ENCODE measurements around the gene TXNDC16. TPM values are rescaled to one million over a fixed set of nuclear protein-coding genes. Genes with fewer than 3 reads are reported as not detected.

Gene TXNDC16
- total and polyA plus RNA-seq, 9 of the 15 experiments (the other 6 are each of a cell fraction or from before 2014, with no cell fraction given): 1.8 to 6.2 (median 4.9) TPM

GRCh38 chr14:52412426-52412825, 139.9 kb downstream of the TXNDC16 start:
- H3K4me3 ChIP-seq: no peak overlapping the region

GRCh38 chr14:52405314-52405713, 147.0 kb downstream of the TXNDC16 start:
- intact Hi-C loops (cut with micrococcal nuclease): no loop called here
- H3K4me1 ChIP-seq (replicated peaks in 1 of 2; ENCODE audit: control insufficient read depth in 2 of 2, insufficient read depth in 2 of 2, low read length in 2 of 2): no peaks in the 10 kb centered on the region
- ATAC-seq (no peak), FAIRE-seq (no peak), DNase-seq (ENCODE audit: extremely low read depth in 1 of 4, low spot score in 3 of 4) (no peak)
- TF ChIP-seq HNRNPL (IDR thresholded peaks at IDR 0.05; ENCODE audit: low read depth, low read length): no peak
- no peak overlapping the region for H3K9ac ChIP-seq (ENCODE audit: insufficient read depth in 1 of 2, low read depth in 2 of 2, low read length in 2 of 2)
- no TSS peak for BruUV-seq (replicated peaks)
- ChIA-PET POLR2A (interaction anchor here (1.1 kb wide), 1 partner anchor 13 kb away, joined by 5 read pairs; no protein-coding TSS in a partner anchor), CTCF (ENCODE audit: low intra/inter-chr PET ratio) (no interaction called here)
- H4K20me1 ChIP-seq (replicated peaks; ENCODE audit: control insufficient read depth, insufficient read depth, low read length): no peaks in the 10 kb centered on the region
- H3K79me2 ChIP-seq (ENCODE audit: control insufficient read depth, insufficient read depth, low read length): no peaks in the 10 kb centered on the region
- H3K4me2 ChIP-seq (ENCODE audit: insufficient read depth, low read length): no peak overlapping the region
- WGBS (ENCODE audit: insufficient coverage, low coverage, missing lambda C conversion rate): 0% methylated on average over 1 of the region's 1 CpG
- no peaks in the 10 kb centered on the region for H3K9me1 ChIP-seq (ENCODE audit: control insufficient read depth, insufficient read depth, low read length)
- H3K27me3 ChIP-seq (ENCODE audit: control insufficient read depth in 2 of 2, insufficient read depth in 2 of 2, low read length in 2 of 2): no peaks in the 10 kb centered on the region; a peak in 1 of 5 replicates
- no peaks in the 10 kb centered on the region for H3K36me3 ChIP-seq (ENCODE audit: control insufficient read depth, insufficient read depth, low read length)
- H3K27ac ChIP-seq (ENCODE audit: extremely low read depth, low read depth, low read length): no peak overlapping the region
- no peaks in the 10 kb centered on the region; the same call in 1 of the 2 replicates for H3K9me3 ChIP-seq (replicated peaks; ENCODE audit: control insufficient read depth, insufficient read depth, low read depth, low read length)
- no peak overlapping the region for H3K4me3 ChIP-seq
- in situ Hi-C loops (cut with MboI): no loop called here
- no peak overlapping the region for H2AFZ ChIP-seq (ENCODE audit: low read depth, low read length)

More at GRCh38 chr14:52412426-52412825, 139.9 kb downstream of the TXNDC16 start:
- Histone ChIP-seq H3K9ac (ENCODE audit: insufficient read depth in 1 of 2, low read depth in 2 of 2, low read length in 2 of 2) (no peak overlapping the region), H3K4me1 (replicated peaks in 1 of 2; ENCODE audit: control insufficient read depth in 2 of 2, insufficient read depth in 2 of 2, low read length in 2 of 2) (no peaks in the 10 kb centered on the region), H4K20me1 (replicated peaks; ENCODE audit: control insufficient read depth, insufficient read depth, low read length) (no peaks in the 10 kb centered on the region), H3K36me3 (ENCODE audit: control insufficient read depth, insufficient read depth, low read length) (no peaks in the 10 kb centered on the region), H2AFZ (ENCODE audit: low read depth, low read length) (no peak overlapping the region), H3K4me2 (ENCODE audit: insufficient read depth, low read length) (no peak overlapping the region), H3K9me1 (ENCODE audit: control insufficient read depth, insufficient read depth, low read length) (no peaks in the 10 kb centered on the region), H3K27ac (ENCODE audit: extremely low read depth, low read depth, low read length) (no peak overlapping the region), H3K79me2 (ENCODE audit: control insufficient read depth, insufficient read depth, low read length) (no peaks in the 10 kb centered on the region), H3K27me3 (ENCODE audit: control insufficient read depth in 2 of 2, insufficient read depth in 2 of 2, low read length in 2 of 2) (peaks cover 0 to 2% of the 10 kb centered on the region in 2 experiments; a peak in 2 of 5 replicates), H3K9me3 (replicated peaks; ENCODE audit: control insufficient read depth, insufficient read depth, low read depth, low read length) (no peaks in the 10 kb centered on the region; the same call in 1 of the 2 replicates)
- in situ Hi-C loops (cut with MboI) (no loop called here), intact Hi-C loops (cut with micrococcal nuclease) (loop anchor here (10.0 kb wide), 1 partner anchor 108 kb away; no protein-coding TSS in a partner anchor)
- TF ChIP-seq TSC22D4 (tag; IDR thresholded peaks at IDR 0.05) (no peak), BCOR (IDR thresholded peaks at IDR 0.05) (no peak), ZNF384 (IDR thresholded peaks at IDR 0.05; ENCODE audit: low read depth, low read length) (no peak)
- ChIA-PET POLR2A (interaction anchor here (1.1 kb wide), 1 partner anchor 12 kb away, joined by 3 read pairs; no protein-coding TSS in a partner anchor), CTCF (ENCODE audit: low intra/inter-chr PET ratio) (no interaction called here)
- DNase-seq (ENCODE audit: extremely low read depth in 1 of 4, low spot score in 3 of 4) (no peak), FAIRE-seq (no peak), ATAC-seq (no peak)
- 0% methylated on average over 1 of the region's 1 CpG for WGBS (ENCODE audit: insufficient coverage, low coverage, missing lambda C conversion rate)
- no TSS peak for BruUV-seq (replicated peaks)

Data from K562 (cell line).